HUDEP-2 (cell line): Measurements from ENCODE around the gene PSRC1.
"Not testable (repeated sequence)": the region's sequence is repeated elsewhere in the genome, so short reads cannot be mapped to it uniquely, and the experiment has no call there.

ENCODE experiments used
- DNase-seq, 76 experiments: peaks; one replicate each; lab custom pipeline; 2025; ENCODE audit not compliant: unreplicated experiment in 76 of 76; lab: John Stamatoyannopoulos, UW

Gene PSRC1

DNA sequence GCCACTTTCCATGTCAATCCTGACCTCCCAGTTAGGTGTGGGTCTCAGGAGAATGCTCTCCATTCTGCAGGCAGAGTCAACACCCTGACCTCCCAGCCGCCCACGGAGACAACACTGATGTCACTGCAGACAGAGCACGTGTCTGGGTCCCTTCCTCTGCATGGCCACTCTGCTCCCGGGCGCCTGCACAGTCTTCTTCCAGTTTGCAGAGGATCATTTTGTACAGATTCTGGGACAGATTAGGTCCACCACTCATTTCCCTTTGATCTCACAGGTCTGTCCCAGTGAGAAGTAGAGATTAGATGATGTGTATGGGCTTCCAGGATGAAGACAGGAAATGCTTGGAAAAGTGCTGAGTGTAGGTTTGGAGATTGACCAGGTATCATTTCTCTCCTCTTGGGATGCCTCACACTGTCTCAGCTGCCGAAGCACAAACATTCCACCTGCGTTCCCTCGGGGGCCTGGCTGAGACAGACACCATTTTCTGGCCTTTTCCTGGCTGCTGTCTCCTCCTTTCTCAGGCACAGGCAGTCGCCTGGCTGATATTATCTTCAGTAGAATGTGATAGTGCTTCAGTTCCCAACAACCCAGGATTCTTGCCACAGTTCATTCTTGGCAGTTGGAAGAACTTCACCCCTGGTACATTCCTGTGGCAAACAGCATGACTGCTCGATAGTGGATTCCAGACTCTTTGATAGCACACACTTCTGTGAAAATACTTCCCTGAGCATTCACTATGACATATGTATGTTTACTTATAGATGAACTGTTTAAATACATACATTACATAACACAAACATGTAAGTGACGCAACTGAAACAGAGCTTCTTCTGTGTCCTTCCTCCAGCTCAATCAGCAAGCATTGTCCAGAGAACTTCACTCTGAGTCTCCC lies 16.0 kb upstream of the PSRC1 start:
- peak in 13 of 76 experiments; percentile 3 to 44 (median 16) for DNase-seq

DNA sequence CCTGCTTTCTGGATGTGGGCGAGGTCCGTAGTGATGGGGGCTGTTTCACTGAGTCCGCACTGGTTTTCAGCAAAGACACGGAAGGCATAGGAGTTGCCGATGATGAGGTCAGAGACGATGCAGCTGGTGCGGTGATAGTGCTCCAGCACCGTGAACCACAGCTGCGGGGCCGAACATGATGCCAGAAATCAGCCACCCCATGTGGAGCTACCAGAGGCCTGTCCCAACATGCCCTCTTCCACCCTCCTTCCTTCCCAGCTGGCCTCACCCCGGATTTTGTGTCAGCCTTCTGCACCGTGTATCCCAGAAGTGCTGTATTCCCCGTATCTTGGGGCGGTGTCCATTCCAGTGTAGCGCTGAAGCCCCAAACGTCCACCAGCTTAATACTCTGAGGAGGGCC lies 13.8 kb upstream of the PSRC1 start:
- DNase-seq: no peak

DNA sequence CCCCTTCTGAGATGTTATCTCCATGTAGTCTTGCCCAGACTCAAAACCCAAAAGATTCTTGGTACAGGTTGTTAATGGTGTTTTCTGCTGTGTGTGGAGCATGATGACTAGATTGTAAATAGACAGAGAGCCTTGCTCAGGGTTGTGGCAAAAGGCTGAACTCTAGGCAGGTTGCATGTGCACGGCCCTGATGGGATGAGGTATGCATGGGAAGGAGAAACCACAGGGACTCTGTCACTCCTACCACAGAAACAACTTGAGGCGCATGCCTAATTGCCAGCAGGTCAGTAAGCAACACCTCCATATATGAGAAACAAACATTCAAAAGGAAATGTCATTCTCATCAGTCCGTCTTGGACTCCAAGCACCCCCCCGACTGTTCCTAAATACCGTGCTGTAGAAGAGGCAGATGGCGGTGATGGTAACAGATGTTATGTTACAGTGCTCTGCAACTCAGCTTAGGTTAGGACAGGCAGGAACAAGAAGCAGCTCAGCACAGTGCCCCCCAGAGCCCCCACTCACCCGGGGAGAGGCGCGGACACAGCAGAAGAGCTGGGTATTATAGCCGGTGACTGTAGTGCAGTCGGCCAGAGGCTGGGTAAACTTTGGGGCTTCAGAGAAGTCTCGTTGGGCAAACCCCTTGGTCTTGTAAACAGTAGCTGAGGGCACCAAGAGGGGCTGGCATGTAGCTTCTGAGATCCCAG lies 12.9 kb upstream of the PSRC1 start:
- DNase-seq: no peak

DNA sequence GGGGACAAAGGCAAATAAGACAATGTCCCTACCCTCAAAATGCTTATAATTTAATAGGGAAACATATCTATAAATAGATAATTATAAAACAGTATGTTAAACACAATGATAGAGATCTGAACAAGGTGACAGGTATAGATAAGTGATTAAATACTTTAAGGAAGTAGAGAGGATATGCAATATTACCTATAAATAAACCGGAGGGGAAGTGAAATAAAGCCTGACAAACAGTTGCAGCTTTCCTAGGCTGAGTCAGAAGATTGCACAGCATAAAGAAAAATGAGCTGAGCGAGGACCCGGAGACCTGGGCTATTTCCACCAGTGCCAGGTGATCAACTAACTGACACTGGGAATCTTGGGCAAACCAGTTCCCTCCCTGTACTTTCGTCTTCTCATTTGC lies 11.5 kb upstream of the PSRC1 start:
- DNase-seq: no peak

DNA sequence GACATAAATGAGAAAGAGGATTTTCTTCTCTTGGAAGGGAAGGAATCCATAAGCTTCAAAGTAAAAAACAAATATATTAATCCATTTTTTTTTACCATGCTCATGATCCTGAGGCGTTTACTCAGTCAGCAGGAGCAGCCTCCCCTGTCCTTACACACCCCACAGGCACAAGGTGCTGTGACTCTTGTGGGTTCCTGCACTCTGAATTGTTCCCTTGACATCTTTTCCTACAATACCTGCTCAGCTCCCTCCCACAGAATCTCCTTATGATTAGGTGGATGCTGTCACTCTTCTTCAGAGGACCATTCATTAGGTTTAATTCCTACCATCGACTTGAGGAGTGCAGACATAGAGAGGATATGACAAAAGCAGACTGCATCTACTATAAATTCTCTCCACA lies 10.1 kb upstream of the PSRC1 start:
- no peak for DNase-seq

DNA sequence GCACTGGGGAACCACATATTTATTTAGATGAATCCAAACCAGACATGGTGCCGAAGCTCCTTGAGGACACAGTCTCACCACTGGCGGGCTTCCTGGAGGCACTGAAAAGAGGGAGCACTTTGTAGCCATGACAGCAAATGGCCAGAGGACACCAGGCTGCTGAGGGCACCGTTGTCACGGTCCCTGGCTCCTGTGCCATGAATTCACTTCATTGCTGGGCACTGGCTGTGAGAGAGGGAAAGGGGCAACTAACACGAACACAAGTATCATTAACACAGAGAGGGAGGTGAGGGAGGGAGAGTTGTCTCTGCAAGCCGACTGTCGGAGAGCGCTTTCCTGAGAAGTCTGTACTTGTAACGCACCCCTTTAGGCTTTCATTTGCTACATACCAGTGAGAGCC lies 9.4 kb upstream of the PSRC1 start:
- no peak for DNase-seq

DNA sequence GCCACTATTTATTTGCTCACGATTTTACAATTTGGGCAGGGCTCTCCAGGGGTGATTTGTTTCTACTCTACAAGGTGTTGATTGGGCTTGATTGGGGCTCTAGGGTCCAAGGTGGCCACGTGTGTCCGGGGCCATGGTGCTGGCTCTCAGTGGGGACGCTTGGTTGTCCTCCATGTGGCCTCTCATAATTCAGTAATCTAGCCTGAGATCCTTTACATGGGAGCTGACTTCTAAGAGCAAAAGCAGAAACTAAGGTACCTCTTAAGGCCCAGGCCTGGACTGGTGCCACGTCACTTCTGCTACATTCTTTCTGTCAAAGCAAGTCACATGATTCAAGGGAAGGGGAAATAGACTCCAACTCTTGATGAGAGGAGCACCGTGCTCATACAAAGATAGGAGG lies 8.1 kb upstream of the PSRC1 start:
- peak in 4 of 76 experiments; percentile 5 to 21 (median 10) for DNase-seq

DNA sequence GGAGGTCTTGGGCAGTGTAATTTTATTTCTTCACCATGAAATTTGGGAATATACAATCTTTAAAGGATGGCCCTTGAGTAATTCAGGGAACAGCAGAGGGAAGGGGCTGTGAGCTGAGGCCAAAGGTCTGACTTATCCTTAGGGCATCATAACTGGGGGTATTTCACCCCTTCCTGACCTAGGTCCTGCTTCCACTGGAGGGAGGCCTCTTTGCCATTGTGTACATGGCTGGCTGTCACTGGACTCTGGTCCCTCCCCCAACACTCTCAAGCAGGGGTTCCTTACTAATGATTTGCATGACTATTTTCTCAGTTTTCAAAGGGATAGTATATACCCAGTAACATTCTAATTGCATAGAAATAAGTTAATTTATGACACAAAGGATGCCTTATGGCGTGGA lies 7.2 kb upstream of the PSRC1 start:
- no peak for DNase-seq

DNA sequence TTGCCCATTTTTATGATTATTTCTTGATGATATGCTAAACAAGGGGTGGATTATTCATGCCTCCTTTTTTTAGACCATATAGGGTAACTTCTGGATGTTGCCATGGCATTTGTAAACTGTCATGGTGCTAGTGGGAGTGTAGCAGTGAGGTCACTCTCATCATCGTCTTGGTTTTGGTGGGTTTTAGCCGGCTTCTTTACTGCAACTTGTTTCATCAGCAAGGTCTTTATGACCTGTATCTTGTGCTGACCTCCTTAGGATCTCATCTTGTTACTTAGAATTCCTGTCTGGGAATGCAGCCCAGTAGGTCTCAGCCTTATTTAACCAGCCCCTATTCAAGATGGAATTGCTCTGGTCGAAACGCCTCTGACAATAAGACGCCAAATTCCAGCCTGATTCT lies 3.8 kb upstream of the PSRC1 start:
- not testable (repeated sequence) for DNase-seq

DNA sequence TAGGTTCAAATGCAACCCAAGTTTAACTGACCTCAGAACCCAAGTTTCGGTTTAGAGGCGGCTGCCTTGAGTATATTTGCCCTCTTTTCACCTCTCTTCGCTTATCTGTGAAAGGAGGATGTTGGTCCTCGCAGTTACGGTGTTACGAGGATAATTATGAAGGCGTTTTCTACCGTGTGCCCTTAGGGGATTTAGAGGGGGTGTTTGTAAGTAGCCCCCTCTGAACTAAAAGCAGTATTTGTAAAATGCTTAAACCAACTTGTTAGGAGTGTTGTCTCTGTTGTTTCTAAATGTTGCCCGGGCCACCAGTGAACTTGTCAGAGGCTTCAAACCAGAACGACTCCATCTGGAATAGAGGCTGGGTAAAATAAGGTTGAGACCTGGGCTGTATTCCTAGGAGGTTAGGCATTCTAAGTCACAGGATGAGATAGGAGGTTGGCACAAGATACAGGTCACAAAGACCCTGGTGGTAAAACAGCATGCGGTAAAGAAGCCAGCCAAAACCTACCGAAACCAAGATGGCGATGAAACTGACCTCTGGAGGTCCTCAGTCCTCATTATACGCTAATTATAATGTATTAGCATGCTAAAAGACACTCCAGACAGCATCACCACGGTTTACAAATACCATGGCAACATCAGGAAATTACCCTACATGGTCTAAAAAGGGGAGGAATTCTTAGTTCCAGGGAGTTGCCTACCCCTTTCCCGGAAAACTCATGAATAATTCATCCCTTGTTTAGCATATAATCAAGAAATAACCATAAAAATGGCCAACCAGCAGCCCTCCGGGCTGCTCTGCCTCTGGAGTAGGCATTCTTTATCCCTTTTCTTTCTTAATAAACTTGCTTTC lies 1.0 kb upstream of the PSRC1 start:
- no peak for DNase-seq

DNA sequence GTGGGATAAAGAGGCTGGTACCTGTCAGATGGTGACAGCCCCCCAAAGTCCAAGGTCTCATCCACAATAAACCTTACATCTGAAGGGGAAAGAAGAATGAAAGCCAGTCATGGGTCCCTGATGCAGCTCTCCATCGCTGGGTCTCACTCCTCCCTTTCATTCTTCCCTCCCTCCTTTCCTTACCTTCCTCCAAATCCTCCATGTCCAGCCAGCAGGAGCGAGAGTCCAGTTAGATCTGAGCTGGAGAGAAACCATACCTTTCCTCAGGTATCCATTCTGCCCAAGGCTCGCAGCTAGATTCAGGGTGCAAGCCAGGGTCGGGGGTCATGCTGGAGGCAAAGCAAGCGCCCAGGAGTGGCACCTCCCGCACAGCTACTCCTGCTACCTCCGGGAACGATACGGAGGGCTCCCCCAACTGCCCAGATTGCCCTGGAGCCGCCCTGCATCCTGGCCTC lies 421 bp downstream of the PSRC1 start:
- DNase-seq: no peak

DNA sequence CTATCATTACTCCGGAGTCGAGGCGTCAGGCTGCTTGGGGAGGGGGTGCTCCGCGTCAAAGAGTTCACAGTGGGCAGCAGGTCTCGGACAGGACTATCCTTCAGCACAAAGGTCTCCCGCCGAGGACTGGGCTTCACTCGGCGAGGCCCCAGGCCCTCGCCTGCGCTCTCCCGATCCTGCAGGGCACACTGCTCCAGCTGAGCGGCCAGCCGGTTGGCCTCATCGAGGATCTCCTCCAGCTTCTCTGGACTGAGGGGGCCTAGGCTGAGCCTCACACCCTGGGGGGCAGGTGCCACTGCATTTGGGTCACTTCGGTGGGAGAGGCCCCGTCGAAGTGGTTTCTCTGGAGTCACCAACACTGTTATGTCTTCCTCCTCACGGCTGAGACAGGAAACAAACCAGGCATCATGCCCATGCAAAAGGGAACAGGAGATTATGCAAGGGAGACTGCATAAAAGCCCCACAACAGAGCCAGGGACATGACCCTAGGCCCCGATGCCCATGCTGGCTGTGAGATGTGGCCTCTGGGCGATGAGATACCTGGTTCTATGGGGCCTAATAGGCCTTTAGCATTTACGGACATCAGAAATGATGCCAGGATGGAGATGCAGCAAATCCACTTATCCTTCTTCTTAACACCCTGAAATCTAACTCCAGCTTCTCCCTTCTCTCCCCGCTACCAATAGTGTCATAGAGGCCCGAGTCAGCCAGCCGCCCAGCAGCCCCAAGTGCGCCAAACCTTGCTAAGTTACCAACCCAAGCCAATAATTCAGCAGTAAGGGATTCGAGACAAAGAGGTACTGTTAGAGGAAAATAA lies 1.1 kb downstream of the PSRC1 start:
- DNase-seq: no peak

DNA sequence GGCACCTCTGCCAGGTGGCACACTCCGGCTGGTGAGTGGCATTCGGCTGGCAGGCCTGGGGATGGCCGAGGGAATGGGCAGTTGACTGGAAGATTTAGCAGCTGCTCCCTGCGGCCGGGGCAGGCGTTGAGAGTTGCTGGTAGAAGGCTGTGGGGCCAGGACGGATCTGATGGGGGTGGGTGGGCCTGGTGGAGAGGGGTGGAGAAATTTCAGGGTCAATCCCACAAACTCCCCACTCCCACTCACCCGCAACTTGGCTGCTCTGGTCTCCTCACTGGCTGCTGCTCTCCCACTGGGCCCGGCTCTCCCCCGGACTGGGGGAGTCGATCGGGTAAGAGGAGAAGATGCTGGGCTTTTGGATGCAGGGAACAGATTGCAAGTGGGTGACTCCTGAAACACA lies 2.1 kb downstream of the PSRC1 start:
- DNase-seq: no peak

DNA sequence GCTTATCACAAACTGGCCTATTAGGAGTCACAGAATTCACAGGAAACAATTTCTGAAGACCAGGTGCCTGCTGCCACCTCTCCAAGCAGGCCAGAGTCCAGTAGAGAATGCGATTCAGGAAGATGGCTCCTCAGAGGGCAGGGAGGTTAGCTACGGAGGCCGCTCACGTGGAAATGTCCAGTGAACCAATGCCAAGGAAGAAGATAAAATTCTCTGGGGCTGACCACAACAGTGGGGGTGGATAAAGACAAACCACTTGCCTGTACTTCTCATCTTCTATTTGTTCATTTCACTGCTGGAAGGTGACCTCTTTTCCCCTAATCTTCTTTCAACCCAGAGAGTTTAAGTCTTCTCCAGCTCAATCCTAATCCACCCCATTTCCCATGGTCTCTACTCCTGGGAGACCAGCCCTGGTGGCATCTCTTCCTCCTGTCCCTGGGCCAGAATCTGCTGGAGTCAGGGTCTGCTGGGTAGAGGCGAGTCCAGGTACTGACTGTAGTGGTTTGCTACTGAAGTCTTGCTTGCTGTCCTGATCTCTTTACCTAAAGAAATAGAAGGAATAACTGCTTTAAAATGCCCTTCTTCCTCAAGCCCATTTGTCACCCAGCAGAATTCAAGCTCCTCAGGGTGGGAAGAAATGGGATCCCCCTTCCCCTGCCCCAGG lies 3.2 kb downstream of the PSRC1 start:
- peak in 7 of 76 experiments; percentile 10 to 42 (median 21) for DNase-seq

DNA sequence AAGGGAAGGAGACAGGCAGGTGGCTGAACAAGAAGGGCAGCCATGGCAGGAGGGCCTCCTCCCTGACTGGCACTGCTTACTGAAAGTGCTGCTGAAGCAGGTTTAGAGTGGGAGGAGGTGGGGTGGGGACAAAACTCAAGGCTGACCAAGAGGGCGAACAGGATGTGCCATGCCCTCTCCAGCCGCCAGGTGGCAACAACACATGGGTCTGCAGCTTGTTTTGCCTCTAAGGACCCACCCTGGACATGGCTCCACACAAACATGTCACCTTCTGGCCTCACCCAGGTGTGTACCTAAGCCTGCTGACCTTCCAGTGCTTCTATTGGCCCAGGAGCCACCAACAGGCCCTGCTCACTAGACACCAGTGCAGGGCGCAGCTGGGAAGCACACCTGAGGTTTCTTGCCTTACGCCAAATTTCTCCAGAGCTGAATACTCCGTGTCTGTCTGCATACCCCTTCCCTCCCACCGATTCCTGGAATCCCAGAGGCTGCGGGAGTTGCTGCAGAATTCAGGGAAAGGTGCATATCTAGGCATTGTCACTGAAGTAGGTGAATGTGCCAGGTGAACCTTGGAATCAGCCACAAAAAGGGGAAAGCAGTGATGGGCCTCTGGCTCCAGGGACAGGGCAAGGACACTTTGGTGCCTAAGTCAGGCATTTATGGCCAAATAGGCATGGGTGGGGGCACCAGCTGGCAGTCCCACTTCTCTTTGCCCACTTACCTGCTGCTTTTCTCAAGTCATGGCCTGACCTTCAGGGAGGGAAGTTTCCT lies 5.3 kb downstream of the PSRC1 start:
- peak in 74 of 76 experiments; percentile 9 to 88 (median 70) for DNase-seq

DNA sequence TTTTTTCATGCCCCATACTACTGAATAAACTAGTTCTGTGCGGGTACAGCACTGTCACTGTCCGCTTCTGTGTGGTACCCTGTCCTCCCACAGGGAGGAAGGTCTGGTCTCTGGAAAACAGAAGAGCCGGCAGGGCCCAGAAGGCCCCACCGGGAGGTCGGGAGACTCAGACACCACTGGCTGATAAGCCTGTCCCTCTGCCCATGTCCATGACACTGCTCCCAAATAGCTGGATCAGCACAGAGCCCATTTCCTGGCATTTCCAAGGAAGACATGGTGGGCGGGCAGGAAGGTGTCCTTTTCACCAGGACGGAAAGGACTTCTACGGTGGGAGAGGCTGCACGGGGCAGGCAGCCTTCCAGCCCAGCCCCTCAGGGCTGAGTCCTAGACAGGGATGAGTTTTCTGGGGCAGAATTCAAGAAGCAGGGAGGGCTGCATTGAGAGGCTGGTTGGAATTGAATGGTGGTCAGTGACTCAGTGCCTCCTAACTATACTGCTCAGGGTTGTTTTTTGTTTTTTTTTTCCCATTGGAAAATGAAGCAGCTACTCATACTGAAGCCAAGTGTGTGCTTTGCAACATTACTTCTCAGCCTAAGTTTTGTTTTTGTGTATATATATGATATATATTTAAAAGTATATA lies 7.1 kb downstream of the PSRC1 start:
- no peak for DNase-seq

DNA sequence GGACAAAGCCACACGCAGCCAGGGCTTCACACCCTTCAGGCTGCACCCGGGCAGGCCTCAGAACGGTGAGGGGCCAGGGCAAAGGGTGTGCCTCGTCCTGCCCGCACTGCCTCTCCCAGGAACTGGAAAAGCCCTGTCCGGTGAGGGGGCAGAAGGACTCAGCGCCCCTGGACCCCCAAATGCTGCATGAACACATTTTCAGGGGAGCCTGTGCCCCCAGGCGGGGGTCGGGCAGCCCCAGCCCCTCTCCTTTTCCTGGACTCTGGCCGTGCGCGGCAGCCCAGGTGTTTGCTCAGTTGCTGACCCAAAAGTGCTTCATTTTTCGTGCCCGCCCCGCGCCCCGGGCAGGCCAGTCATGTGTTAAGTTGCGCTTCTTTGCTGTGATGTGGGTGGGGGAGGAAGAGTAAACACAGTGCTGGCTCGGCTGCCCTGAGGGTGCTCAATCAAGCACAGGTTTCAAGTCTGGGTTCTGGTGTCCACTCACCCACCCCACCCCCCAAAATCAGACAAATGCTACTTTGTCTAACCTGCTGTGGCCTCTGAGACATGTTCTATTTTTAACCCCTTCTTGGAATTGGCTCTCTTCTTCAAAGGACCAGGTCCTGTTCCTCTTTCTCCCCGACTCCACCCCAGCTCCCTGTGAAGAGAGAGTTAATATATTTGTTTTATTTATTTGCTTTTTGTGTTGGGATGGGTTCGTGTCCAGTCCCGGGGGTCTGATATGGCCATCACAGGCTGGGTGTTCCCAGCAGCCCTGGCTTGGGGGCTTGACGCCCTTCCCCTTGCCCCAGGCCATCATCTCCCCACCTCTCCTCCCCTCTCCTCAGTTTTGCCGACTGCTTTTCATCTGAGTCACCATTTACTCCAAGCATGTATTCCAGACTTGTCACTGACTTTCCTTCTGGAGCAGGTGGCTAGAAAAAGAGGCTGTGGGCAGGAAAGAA lies 8.1 kb downstream of the PSRC1 start:
- no peak for DNase-seq
